HG02852 (cell line): ENCODE results near the gene TRIP13.
A peak's percentile ranks its signal among the peaks of the same experiment; 100 is the strongest.

Source experiments
- ATAC-seq: cut with Tn5 transposase; IDR thresholded peaks from one replicate; pipeline ENCODE4 v1.9.1; 2021; ENCODE audit warnings: mild to moderate bottlenecking, moderate library complexity; ENCODE audit not compliant: unreplicated experiment

TRIP13 gene

GRCh38 chr5:963673-964531, 71.2 kb downstream of the TRIP13 start:
- peak; percentile 78 for ATAC-seq

GRCh38 chr5:964821-965220, 72.1 kb downstream of the TRIP13 start:
- no peak for ATAC-seq

GRCh38 chr5:965604-966344, 73.1 kb downstream of the TRIP13 start:
- ATAC-seq = no peak

GRCh38 chr5:966345-966710, 73.6 kb downstream of the TRIP13 start:
- ATAC-seq = no peak

GRCh38 chr5:966941-967340, 74.3 kb downstream of the TRIP13 start:
- no peak for ATAC-seq
